ENCODE measurements around the gene ATF7IP.

GRCh38 chr12:14450479-14450878 lies 85.0 kb downstream of the ATF7IP start:
- no peak for TF ChIP-seq CTCF (IDR thresholded peaks at IDR 0.05)
- no peak for TF ChIP-seq YY1 (IDR thresholded peaks at IDR 0.05; ENCODE audit: low read depth)
- no peak for TF ChIP-seq MXI1 (IDR thresholded peaks at IDR 0.05; ENCODE audit: low read depth, low read length)
- no peak for TF ChIP-seq EP300 (IDR thresholded peaks at IDR 0.05; ENCODE audit: borderline replicate concordance in 1 of 2, low read depth in 1 of 2, low read length in 1 of 2)
- no peak for TF ChIP-seq POLR2AphosphoS5 (IDR thresholded peaks at IDR 0.05; ENCODE audit: low read depth, low read length)
- no peak for TF ChIP-seq GABPA (IDR thresholded peaks at IDR 0.05; ENCODE audit: low read depth)
- TF ChIP-seq TEAD4 (IDR thresholded peaks at IDR 0.05; ENCODE audit: borderline replicate concordance, insufficient read depth): no peak
- TF ChIP-seq TCF12 (IDR thresholded peaks at IDR 0.05): no peak
- no peak for TF ChIP-seq RFX5 (IDR thresholded peaks at IDR 0.05; ENCODE audit: low read length)
- TF ChIP-seq MEF2A (IDR thresholded peaks at IDR 0.05; ENCODE audit: borderline replicate concordance, low read depth): no peak
- TF ChIP-seq PBX3 (IDR thresholded peaks at IDR 0.05): no peak
- TF ChIP-seq CHD2 (IDR thresholded peaks at IDR 0.05; ENCODE audit: low read length, partially characterized antibody): no peak
- no peak for TF ChIP-seq RCOR1 (IDR thresholded peaks at IDR 0.05; ENCODE audit: low read length)
